K562 (cell line): ENCODE results near the gene PLXNB2. TPM values are rescaled to one million over a fixed set of nuclear protein-coding genes. Genes with fewer than 3 reads are reported as not detected.

Source experiments
- ATF3 ChIP-seq, 2 experiments: fragments of 450-650 bp in 1 of 2; sonication (generic) in 1 of 2; formaldehyde crosslinking in 1 of 2; IDR thresholded peaks in 1 of 2; conservative IDR thresholded peaks in 1 of 2; 2 replicates each; pipeline versions ENCODE4 v1.6.1 to v1.8.1; 2016 to 2023; ENCODE audit warnings: mild to moderate bottlenecking in 2 of 2, moderate library complexity in 2 of 2, inconsistent platforms in 1 of 2, missing genetic modification reagents in 1 of 2
- CC2D1A ChIP-seq: fragments of 450-650 bp; IDR thresholded peaks from 2 replicates; pipeline ENCODE4 v1.6.1; 2017; ENCODE audit warnings: mild to moderate bottlenecking
- CHD2 ChIP-seq: IDR thresholded peaks from 2 replicates; pipeline ENCODE4 v1.6.1; 2011; ENCODE audit warnings: low read depth, low read length
- EWSR1 ChIP-seq: fragments of 450-650 bp; IDR thresholded peaks from 2 replicates; pipeline ENCODE4 v1.6.1; 2018; ENCODE audit warnings: borderline replicate concordance, mild to moderate bottlenecking, low read depth, moderate library complexity; ENCODE audit not compliant: partially characterized antibody
- GABPA ChIP-seq: fragments of 200-800 bp; sonication (Bioruptor generic); conservative IDR thresholded peaks from 2 replicates; pipeline ENCODE4 v1.6.1; 2016; ENCODE audit warnings: low read depth, missing genetic modification characterization, missing compliant biosample characterization
- KAT7 ChIP-seq: sonication (generic); formaldehyde crosslinking; IDR thresholded peaks from 2 replicates; pipeline ENCODE4 v1.8.0; 2022; ENCODE audit warnings: missing genetic modification reagents, mild to moderate bottlenecking, borderline replicate concordance
- KHSRP ChIP-seq: fragments of 450-650 bp; IDR thresholded peaks from 2 replicates; pipeline ENCODE4 v1.6.1; 2017
- NR4A1 ChIP-seq, 2 experiments: fragments of 250-450 bp in 1 of 2; fragments of 450-650 bp in 1 of 2; sonication (Bioruptor Pico) in 1 of 2; IDR thresholded peaks; 2 replicates each; pipeline versions ENCODE4 v1.4.0 to v1.6.1; 2016 to 2020; ENCODE audit warnings: mild to moderate bottlenecking in 2 of 2, missing compliant biosample characterization in 1 of 2, missing genetic modification characterization in 1 of 2, moderate library complexity in 1 of 2
- PHTF2 ChIP-seq: fragments of 250-450 bp; sonication (Bioruptor Pico); IDR thresholded peaks from 2 replicates; pipeline ENCODE4 v1.5.0; 2021; ENCODE audit warnings: mild to moderate bottlenecking
- REST ChIP-seq, 2 experiments: fragments of 450-650 bp; formaldehyde crosslinking in 1 of 2; IDR thresholded peaks; 2 replicates each; pipeline versions ENCODE4 v1.4.0 to v1.6.1; 2014 to 2020; ENCODE audit warnings: mild to moderate bottlenecking in 2 of 2, borderline replicate concordance in 1 of 2, low read depth in 1 of 2
- ZBTB7A ChIP-seq: IDR thresholded peaks from 2 replicates; pipeline ENCODE4 v1.6.1; 2011; ENCODE audit warnings: low read depth, mild to moderate bottlenecking, low read length, moderate library complexity, borderline replicate concordance; ENCODE audit not compliant: control insufficient read depth
- ZKSCAN1 ChIP-seq: fragments of 150-350 bp; IDR thresholded peaks from 2 replicates; pipeline ENCODE4 v1.6.1; 2016; ENCODE audit warnings: low read depth, low read length
- polyA plus RNA-seq, 8 experiments: library from polyadenylated mRNA; depleted of rRNA in 4 of 8; stranded (reverse) in 5 of 8; unstranded in 3 of 8; fragments of >200 nt; fragmentation: Nextera tagmentation in 2 of 8; fragmentation: Illumina TruSeq in 1 of 8; extraction: Ambion mirVana in 2 of 8; extraction: Trizol in 1 of 8; gene quantifications; 2 replicates each; pipeline versions ENCODE4 v1.2.1 to v1.2.3, GENCODE V29; 2011 to 2014; ENCODE audit warnings: inconsistent platforms in 1 of 8, missing spikeins in 1 of 8
- total RNA-seq, 7 experiments: library from RNA; depleted of rRNA in 6 of 7; stranded (reverse); fragments of >200 nt in 6 of 7; fragmentation: Illumina TruSeq in 2 of 7; extraction: Trizol in 2 of 7; gene quantifications; 2 replicates each; pipeline versions ENCODE4 v1.2.1 to v1.2.3, GENCODE V29; 2011 to 2021; ENCODE audit warnings: low replicate concordance in 1 of 7

Gene PLXNB2
- total and polyA plus RNA-seq, 9 of the 15 experiments (the other 6 are each of a cell fraction or from before 2014, with no cell fraction given) = 0.15 to 45.1 (median 13.6) TPM

- TF ChIP-seq NR4A1 (CRISPR knock-in tag; IDR thresholded peaks at IDR 0.05) (no peak), NR4A1 (tag; IDR thresholded peaks at IDR 0.05) (no peak), ATF3 (IDR thresholded peaks at IDR 0.05) (no peak), ATF3 (CRISPR knock-in tag; conservative IDR thresholded peaks at IDR 0.05) (no peak), KAT7 (CRISPR knock-in tag) (0 out of 2 replicates have a peak, but pooled peaks have one; percentile 62), CHD2 (peak; percentile 96), PHTF2 (no peak), CC2D1A (no peak), REST (IDR thresholded peaks at IDR 0.05; ENCODE audit: borderline replicate concordance) (peak; percentile 23), REST (CRISPR knock-in tag; IDR thresholded peaks at IDR 0.05; ENCODE audit: low read depth) (peak; percentile 75), EWSR1 (no peak), ZBTB7A (peak; percentile 26; the same call in 1 of the 2 replicates), KHSRP (no peak), GABPA (tag) (peak; percentile 73), ZKSCAN1 (no peak)
These were observed 56.6 kb downstream of the PLXNB2 start, which contains the start of gene HDAC10 (continued) for GRCh38 chr22:50250555-50251476.
